ENCODE data around the gene NECTIN1.

Gene NECTIN1

GRCh38 chr11:119745776-119746535, 17.0 kb upstream of the NECTIN1 start:
- in situ Hi-C loops (cut with HindIII; ENCODE audit: low pct_ligation_motif_present, low sequenced_read_pairs), result no loop called here
- DNase-seq, result no peak
- H3K4me3 ChIP-seq (ENCODE audit: low read depth, low read length), result no peak overlapping the region
- TF ChIP-seq CTCF (IDR thresholded peaks at IDR 0.05; ENCODE audit: low read depth, low read length, missing control alignments), result no peak
- H3K36me3 ChIP-seq (replicated peaks), result no peaks in the 10 kb centered on the region
- no peak overlapping the region for H3K27ac ChIP-seq
- peaks cover 22% of the 10 kb centered on the region for H3K27me3 ChIP-seq (replicated peaks)

- Histone ChIP-seq H3K27ac (no peak overlapping the region), H3K27me3 (replicated peaks) (peaks cover 27% of the 10 kb centered on the region), H3K4me3 (ENCODE audit: low read depth, low read length) (no peak overlapping the region), H3K36me3 (replicated peaks) (no peaks in the 10 kb centered on the region)
- no peak for TF ChIP-seq CTCF (IDR thresholded peaks at IDR 0.05; ENCODE audit: low read depth, low read length, missing control alignments)
- DNase-seq, result no peak
- in situ Hi-C loops (cut with HindIII; ENCODE audit: low pct_ligation_motif_present, low sequenced_read_pairs), result no loop called here
These were observed 16.1 kb upstream of the NECTIN1 start for GRCh38 chr11:119745112-119745511.

- in situ Hi-C loops (cut with HindIII; ENCODE audit: low pct_ligation_motif_present, low sequenced_read_pairs), result no loop called here
- Histone ChIP-seq H3K27ac (no peak overlapping the region), H3K36me3 (replicated peaks) (no peaks in the 10 kb centered on the region), H3K27me3 (replicated peaks) (peaks cover 26% of the 10 kb centered on the region), H3K4me3 (ENCODE audit: low read depth, low read length) (no peak overlapping the region)
- DNase-seq, result no peak
- TF ChIP-seq CTCF (IDR thresholded peaks at IDR 0.05; ENCODE audit: low read depth, low read length, missing control alignments), result no peak
These were observed 15.6 kb upstream of the NECTIN1 start for GRCh38 chr11:119744577-119744976.

GRCh38 chr11:119743006-119743405, 14.0 kb upstream of the NECTIN1 start:
- DNase-seq, result no peak
- Histone ChIP-seq H3K36me3 (replicated peaks) (no peaks in the 10 kb centered on the region), H3K4me3 (ENCODE audit: low read depth, low read length) (no peak overlapping the region), H3K27me3 (replicated peaks) (peaks cover 26% of the 10 kb centered on the region), H3K27ac (no peak overlapping the region)
- in situ Hi-C loops (cut with HindIII; ENCODE audit: low pct_ligation_motif_present, low sequenced_read_pairs), result no loop called here
- no peak for TF ChIP-seq CTCF (IDR thresholded peaks at IDR 0.05; ENCODE audit: low read depth, low read length, missing control alignments)

GRCh38 chr11:119742263-119742861, 13.4 kb upstream of the NECTIN1 start:
- in situ Hi-C loops (cut with HindIII; ENCODE audit: low pct_ligation_motif_present, low sequenced_read_pairs), result no loop called here
- peaks cover 26% of the 10 kb centered on the region for H3K27me3 ChIP-seq (replicated peaks)
- TF ChIP-seq CTCF (IDR thresholded peaks at IDR 0.05; ENCODE audit: low read depth, low read length, missing control alignments), result no peak
- DNase-seq, result no peak
- peak overlapping the region; percentile 12 for H3K4me3 ChIP-seq (ENCODE audit: low read depth, low read length)
- no peak overlapping the region for H3K27ac ChIP-seq
- H3K36me3 ChIP-seq (replicated peaks), result no peaks in the 10 kb centered on the region

Measured in brain microvascular endothelial cell (primary cell).